ENCODE data around the gene SLC6A7. TPM values are rescaled to one million over a fixed set of nuclear protein-coding genes. Genes with fewer than 3 reads are reported as not detected.

SLC6A7 gene
- total RNA-seq, 4 donors from 2014 or later: not detected

- WGBS, 2 donors (ENCODE audit: low coverage in 1 of 2): 79 to 80% methylated on average over 1 to 4 of the region's 11 CpGs
- Histone ChIP-seq H3K4me3 (no peak overlapping the region), H3K27ac (no peak overlapping the region), H3K36me3 (no peaks in the 10 kb centered on the region), H3K27me3 (no peaks in the 10 kb centered on the region), H3K9me3 (no peaks in the 10 kb centered on the region), H3K4me1 (peaks cover 0 to 9% (median 0%) of the 10 kb centered on the region in 3 donors)
- ATAC-seq: no peak
- TF ChIP-seq CTCF (IDR thresholded peaks at IDR 0.05): no peak
- TF ChIP-seq POLR2AphosphoS5 (IDR thresholded peaks at IDR 0.05): no peak
- TF ChIP-seq POLR2A (IDR thresholded peaks at IDR 0.05): no peak
- TF ChIP-seq EP300 (IDR thresholded peaks at IDR 0.05): no peak
These were observed 67.6 kb downstream of the SLC6A7 start for GRCh38 chr5:150257424-150257823.

GRCh38 chr5:150258130-150258529, 68.3 kb downstream of the SLC6A7 start:
- TF ChIP-seq POLR2A (IDR thresholded peaks at IDR 0.05) (no peak), POLR2AphosphoS5 (IDR thresholded peaks at IDR 0.05) (no peak), EP300 (IDR thresholded peaks at IDR 0.05) (no peak), CTCF (IDR thresholded peaks at IDR 0.05) (no peak)
- Histone ChIP-seq H3K4me1 (peaks cover 0 to 9% (median 0%) of the 10 kb centered on the region in 3 donors), H3K4me3 (no peak overlapping the region), H3K27ac (no peak overlapping the region), H3K27me3 (no peaks in the 10 kb centered on the region), H3K36me3 (no peaks in the 10 kb centered on the region), H3K9me3 (no peaks in the 10 kb centered on the region)
- ATAC-seq: no peak
- 50 to 78% methylated on average over 1 to 3 of the region's 6 CpGs for WGBS, 2 donors (ENCODE audit: low coverage in 1 of 2)

Other genes starting within 250 kb of the SLC6A7 start
- gene PDE6A, start 245.3 kb upstream of the SLC6A7 start, total RNA-seq: under 1 TPM in 1 of 4 donors, not detected in 3; 0.05 TPM
- 10 to 100 TPM in 1 of 4 donors, 1 to 10 TPM in 3; 7.9 to 14.5 (median 8.6) TPM for gene SLC26A2, start 229.3 kb upstream of the SLC6A7 start, total RNA-seq
- gene TIGD6, start 189.4 kb upstream of the SLC6A7 start, total RNA-seq: 1 to 10 TPM; 2.4 to 5.1 (median 3.8) TPM
- 10 to 100 TPM; 21.8 to 30.2 (median 24.2) TPM for gene HMGXB3, start 189.3 kb upstream of the SLC6A7 start, total RNA-seq
- 10 to 100 TPM; 12.3 to 58.0 (median 35.2) TPM for gene CSF1R, start 103.5 kb upstream of the SLC6A7 start, total RNA-seq
- gene PDGFRB, start 34.2 kb upstream of the SLC6A7 start, total RNA-seq: 100 to 1,000 TPM in 3 of 4 donors, 10 to 100 TPM in 1; 87.5 to 161 (median 113) TPM
- gene CDX1, start 23.3 kb upstream of the SLC6A7 start, total RNA-seq: not detected
- gene CAMK2A, start 99.7 kb downstream of the SLC6A7 start, total RNA-seq: 1 to 10 TPM; 1.4 to 6.9 (median 3.6) TPM
- 10 to 100 TPM in 1 of 4 donors, 1 to 10 TPM in 3; 3.1 to 11.6 (median 6.8) TPM for gene ARSI, start 112.8 kb downstream of the SLC6A7 start, total RNA-seq
- 10 to 100 TPM; 25.4 to 55.7 (median 31.0) TPM for gene TCOF1, start 167.6 kb downstream of the SLC6A7 start, total RNA-seq
- 100 to 1,000 TPM; 142 to 720 (median 338) TPM for gene CD74, start 222.8 kb downstream of the SLC6A7 start, total RNA-seq

Data from gastroesophageal sphincter (tissue), 4 donors.